GM18507 (cell line): ENCODE data around the gene ITPR3.
A peak's percentile ranks its signal among the peaks of the same experiment; 100 is the strongest.
"Not testable (repeated sequence)": the region's sequence is repeated elsewhere in the genome, so short reads cannot be mapped to it uniquely, and the experiment has no call there.

Experiments
- DNase-seq: peaks from one replicate; pipeline ENCODE4 v3.0.0; 2011; ENCODE audit warnings: low read depth; ENCODE audit not compliant: insufficient read length; ENCODE audit errors: extremely low spot score
- FAIRE-seq: peaks from 2 replicates; lab custom pipeline; 2011; peaks lifted over from hg19 to GRCh38; lab: Jason Lieb, UNC

The ITPR3 gene

DNA sequence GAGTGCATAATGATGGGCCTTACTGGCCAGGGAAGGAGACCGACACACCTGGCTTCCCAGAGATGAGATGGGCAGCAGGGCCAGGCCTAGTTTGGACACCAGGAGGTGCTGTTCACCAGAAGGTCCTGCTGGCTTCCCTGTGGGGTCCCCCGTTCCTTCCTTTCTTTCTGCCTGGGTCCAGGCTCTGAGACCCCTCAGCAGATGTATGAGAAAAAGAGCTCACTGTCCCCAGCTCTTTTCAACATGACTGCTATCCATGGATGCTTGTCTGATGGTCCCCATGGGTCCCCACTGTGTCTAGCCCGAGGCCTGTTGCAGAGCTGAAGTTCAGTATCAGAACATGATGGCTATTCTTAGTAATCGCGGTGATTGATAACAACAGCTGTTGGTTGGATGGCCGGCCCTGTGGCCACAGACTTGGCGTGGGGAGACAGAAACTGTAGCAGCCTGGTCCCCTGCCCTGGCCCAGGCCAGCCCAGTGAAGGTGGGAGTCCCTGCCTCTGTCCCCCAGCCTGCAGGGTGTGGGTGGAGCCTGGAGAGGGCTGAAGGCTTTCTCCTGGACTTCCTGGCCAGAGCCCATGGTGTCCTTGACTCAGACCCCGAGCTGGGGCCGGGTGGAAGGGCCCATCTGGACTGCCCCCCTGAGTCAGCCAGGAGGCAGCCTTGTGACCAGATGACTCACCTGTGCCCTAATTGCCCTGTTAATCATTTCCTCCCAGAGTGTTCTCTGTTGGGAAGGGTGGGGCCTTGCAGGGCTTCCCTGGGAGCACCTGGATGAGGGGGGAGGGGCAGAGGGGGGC lies 31.2 kb upstream of the ITPR3 start:
- FAIRE-seq, result peak; percentile 66

GRCh38 chr6:33590531-33591198 lies 30.5 kb upstream of the ITPR3 start:
- FAIRE-seq, result no peak
- DNase-seq, result no peak

More for the DNA sequence above, 31.2 kb upstream of the ITPR3 start:
- no peak for DNase-seq

- DNase-seq (no peak), FAIRE-seq (no peak)
These were observed 29.6 kb upstream of the ITPR3 start for GRCh38 chr6:33591424-33592032.

GRCh38 chr6:33592280-33592594 lies 28.9 kb upstream of the ITPR3 start:
- no peak for FAIRE-seq
- no peak for DNase-seq

DNA sequence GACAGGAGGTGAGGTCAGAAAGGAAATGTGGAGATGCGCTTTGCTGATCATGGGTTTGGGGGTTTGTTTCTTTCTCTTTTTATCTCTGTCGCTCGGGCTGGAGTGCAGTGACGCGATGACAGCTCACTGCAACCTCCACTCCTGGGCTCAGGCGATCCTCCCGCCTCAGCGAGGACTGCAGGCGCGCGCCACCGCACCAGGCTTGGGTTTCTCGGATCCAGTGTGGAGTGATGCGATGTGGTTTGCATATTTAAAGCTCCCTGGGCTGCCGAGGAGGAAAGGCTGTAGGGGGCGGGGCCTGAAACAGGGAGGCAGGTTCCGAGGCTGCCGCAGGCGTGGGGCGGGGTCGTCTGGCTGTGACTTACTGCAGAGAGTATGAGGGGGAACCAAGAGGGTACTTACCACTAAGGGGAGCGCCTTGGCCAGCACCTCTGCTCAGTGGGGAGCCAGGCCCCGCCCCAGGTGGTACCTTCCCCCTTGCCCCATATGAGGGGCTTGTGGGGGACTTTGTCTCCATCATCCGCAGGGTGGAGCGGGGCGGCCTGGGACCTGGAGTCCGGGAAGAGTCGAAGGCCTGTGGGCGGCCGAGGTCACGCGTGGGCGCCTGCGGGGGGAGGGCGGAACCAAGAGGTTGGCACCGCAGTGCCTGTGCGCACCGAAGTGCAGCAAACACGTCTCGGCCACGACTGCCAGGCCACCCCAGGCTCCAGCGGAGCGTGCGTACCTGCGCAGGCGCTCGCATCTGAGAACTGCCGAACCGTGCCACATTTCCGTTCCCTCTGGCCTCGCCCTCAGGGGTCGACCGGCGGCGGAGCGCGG lies 28.3 kb upstream of the ITPR3 start:
- FAIRE-seq (peak; percentile 89), DNase-seq (no peak)

DNA sequence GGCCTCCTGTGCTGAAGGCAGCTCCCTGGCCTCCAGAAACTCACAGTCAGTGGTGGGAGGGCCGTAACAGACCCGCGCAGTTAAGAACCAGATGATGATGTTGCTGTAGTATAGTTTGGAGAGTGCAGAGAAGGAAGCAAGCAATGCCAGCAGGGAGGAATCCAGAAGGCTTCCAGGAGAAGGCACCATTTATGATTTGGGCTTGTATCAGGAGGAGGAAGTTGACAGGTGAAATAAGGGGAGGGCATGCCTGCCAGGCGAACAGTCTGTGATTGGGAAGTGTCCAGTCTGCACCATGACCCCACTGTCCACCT lies 27.8 kb upstream of the ITPR3 start:
- FAIRE-seq (no peak), DNase-seq (no peak)

DNA sequence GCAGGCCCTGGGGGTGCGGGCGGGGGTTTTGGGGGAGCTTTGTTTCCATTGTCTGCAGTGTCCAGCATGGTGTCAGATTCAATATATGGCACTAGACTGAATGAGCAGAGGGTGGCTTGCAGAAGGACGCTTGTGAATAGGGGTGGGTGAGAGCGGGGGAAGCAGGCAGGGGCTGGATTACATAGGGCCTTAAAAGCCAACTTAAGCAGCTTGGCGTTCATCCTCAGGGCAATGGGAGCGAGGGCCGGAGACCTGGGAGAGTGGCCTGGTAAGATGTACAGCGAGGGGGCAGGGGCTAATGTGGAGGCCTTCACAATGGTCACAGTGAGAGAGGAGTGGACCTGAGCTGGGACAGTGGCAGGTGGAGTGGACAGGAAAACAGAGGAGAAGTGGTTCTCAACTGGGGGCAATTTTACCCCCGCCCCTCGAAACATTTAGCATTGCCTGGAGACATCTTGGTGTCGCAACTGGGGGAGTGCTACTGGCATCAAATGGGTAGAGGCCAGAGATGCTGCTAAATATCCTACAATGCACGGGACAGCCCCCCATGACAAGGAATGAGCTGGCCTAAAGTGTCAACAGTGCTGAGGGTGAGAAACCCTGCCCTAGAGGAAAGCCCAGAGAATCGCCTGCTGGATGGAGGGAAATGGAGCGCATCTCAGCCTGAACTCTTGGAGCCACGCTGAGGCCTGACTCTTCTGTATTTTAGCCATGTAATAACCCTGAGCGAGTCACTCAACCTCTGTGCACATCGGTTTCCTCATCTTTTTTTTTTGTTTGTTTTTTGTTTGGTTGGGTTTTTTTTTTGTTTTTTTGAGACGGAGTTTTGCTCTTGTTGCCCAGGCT lies 25.9 kb upstream of the ITPR3 start:
- FAIRE-seq (no peak), DNase-seq (no peak)

DNA sequence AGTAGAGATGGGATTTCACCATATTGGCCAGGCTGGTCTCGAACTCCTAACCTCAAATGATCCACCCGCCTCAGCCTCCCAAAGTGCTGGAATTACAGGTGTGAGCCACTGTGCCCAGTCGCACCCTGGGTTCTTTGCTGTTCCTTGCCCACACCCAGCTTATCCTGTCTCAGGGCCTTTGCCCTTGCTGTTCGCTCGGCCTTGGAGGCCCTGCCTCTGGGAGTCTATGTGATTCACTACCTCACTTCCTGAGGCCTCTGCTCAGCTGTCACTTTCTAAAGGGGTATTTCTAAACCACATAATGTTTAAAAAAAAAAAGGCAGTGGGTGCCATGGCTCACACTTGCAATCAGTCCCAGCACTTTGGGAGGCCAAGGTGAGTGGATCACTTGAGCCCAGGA lies 24.2 kb upstream of the ITPR3 start:
- DNase-seq, result not testable (repeated sequence)
- peak; percentile 48 for FAIRE-seq

GRCh38 chr6:33597551-33598322 lies 23.4 kb upstream of the ITPR3 start:
- no peak for FAIRE-seq

GRCh38 chr6:33599413-33599938 lies 21.6 kb upstream of the ITPR3 start:
- DNase-seq (no peak), FAIRE-seq (no peak)

More at GRCh38 chr6:33597551-33598322, 23.4 kb upstream of the ITPR3 start:
- no peak for DNase-seq

DNA sequence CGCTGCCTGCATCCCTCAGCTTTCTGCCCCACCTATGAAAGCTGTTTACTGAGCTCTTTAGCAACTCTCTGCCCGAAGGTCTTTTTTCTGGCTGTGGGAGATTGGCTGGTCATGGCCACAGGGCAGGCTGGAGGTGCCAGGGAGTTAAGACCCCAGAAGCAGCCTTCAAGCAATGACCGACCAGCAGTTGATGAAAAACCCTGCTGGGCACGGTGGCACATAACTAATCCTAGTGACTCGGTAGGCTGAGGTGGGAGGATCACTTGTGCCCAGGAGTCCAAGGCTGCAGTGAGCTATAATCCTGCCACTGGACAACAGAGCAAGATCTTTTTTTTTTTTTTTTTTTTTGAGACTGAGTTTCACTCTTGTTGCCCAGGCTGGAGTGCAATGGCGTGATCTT lies 20.4 kb upstream of the ITPR3 start:
- FAIRE-seq (no peak), DNase-seq (no peak)

- no peak for FAIRE-seq
- no peak for DNase-seq
These were observed 18.9 kb upstream of the ITPR3 start for GRCh38 chr6:33602180-33602579.

DNA sequence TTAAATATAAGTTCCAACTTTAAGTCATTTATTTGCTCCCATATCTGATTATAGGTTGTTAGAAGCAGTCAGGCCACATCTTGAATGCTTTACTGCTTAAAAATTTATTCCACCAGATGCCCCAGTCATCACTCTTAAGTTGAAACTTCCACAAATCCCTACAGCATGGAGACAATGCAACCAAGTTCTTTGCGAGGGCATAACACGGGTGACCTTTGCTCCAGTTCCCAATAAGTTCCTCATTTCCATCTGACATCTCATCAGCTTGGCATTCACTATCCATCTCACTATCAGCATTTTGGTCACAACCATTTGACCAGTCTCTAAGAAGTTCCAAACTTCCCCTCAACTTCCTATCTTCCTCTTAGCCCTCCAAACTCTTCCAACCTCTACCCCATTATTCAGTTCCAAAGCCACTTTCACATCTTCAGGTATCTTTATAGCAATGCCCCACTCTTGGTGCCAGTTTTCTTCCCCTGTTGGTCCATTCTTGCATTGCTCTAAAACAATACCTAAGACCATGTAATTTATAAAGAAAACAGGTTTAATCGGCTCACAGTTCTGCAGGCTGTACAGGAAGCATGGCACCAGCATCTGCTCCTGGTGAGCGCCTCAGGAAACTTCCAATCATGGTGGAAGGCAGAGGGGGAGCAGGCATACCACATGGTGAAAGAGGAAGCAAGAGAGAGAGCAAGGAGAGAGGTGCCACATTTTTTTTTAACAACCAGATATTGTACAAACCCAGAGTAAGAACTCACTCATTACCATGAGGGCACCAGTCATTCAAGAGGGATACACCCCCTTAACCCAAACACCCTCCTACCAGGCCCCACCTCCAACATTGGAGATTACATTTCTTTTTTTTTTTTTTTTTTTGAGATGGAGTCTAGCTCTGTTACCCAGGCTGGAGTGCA lies 15.9 kb upstream of the ITPR3 start:
- DNase-seq, result no peak
- no peak for FAIRE-seq

GRCh38 chr6:33606642-33607041 lies 14.5 kb upstream of the ITPR3 start:
- FAIRE-seq (no peak), DNase-seq (no peak)

DNA sequence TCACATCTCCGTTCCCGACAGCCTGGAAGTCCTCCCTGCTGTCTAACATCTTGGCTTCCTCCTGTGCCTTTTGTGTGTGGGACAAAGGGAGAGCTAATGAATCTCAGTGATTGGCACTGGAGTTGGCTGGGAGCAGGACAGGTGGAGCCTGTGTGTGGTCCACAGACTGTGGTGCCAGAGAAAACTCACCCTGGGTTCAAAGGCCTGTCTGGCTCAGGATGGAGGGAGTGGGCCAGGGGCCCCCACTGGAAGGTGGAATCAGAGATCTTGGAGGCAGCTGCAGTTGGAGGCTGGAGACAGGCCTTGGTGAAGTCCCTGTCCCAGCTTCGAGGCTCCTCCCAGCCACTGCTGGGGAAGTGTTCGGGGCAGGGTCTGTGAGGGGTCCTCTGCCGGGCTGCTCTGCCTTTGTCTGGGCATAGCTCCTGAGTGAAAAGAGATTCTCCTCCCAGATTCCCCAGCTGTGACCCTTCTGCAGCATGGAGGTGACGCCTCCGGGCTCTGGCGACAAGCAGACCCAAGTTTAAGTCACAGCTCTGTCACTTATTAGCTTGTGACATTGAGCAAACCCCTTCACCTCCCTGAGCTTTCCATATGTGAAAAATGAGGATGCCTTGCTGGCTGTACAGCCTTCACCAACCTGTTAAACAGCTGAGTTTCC lies 13.9 kb upstream of the ITPR3 start:
- DNase-seq (no peak), FAIRE-seq (no peak)

GRCh38 chr6:33607784-33608161 lies 13.3 kb upstream of the ITPR3 start:
- DNase-seq (no peak), FAIRE-seq (peak; percentile 29)

- no peak for FAIRE-seq
- no peak for DNase-seq
These were observed 12.1 kb upstream of the ITPR3 start for GRCh38 chr6:33609019-33609418.
